Femur (tissue), 1 donor: ENCODE data around the gene FLOT1.

ENCODE experiments used
- DNase-seq: peaks from one replicate; pipeline ENCODE4 v3.0.0-alpha.2; 2017

Gene FLOT1

GRCh38 chr6:30678964-30679726 is 63.3 kb downstream of the FLOT1 start:
- peak; percentile 90 for DNase-seq
